ENCODE measurements around the gene FRMD7. TPM values are rescaled to one million over a fixed set of nuclear protein-coding genes. Genes with fewer than 3 reads are reported as not detected.

The FRMD7 gene
- total and polyA plus RNA-seq, 10 of the 15 experiments (the other 5 are each of a cell fraction or from before 2014, with no cell fraction given) = 0.03 to 0.94 TPM; not detected in 8

DNA sequence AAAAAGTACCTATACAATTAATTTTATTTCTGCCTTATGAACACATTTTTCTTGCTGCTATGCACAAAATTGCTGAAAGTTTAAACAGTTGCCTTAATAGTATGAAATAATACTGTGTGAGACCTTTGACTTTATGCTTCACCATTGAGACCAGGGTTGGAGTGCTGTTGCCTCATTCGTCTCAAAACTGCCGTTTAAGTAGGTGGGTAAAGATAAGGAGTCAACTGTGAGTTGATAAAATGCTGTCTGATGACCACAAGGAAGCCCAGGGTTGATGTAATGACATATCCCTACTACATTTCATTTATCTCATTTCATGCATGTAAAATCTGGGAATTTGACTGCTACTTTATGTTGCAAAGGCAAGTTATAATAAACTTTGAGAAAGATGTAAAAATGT is 81.3 kb downstream of the FRMD7 start:
- Histone ChIP-seq H3K9ac (ENCODE audit: control insufficient read depth, insufficient read depth, low read length) (no peak overlapping the region), H2AFZ (ENCODE audit: control insufficient read depth, low read depth, low read length) (no peak overlapping the region), H3K4me2 (ENCODE audit: control insufficient read depth, insufficient read depth) (no peak overlapping the region), H3K79me2 (ENCODE audit: control insufficient read depth, insufficient read depth, low read length) (peaks cover 51% of the 10 kb centered on the region), H4K20me1 (ENCODE audit: control insufficient read depth, insufficient read depth) (no peaks in the 10 kb centered on the region), H3K9me3 (replicated peaks; ENCODE audit: control insufficient read depth, insufficient read depth, low read length) (no peaks in the 10 kb centered on the region), H3K4me3 (no peak overlapping the region), H3K27ac (ENCODE audit: control insufficient read depth, insufficient read depth) (no peak overlapping the region), H3K36me3 (ENCODE audit: control insufficient read depth in 2 of 2, insufficient read depth in 2 of 2, low read length in 1 of 2) (no peaks in the 10 kb centered on the region), H3K27me3 (replicated peaks in 1 of 2; ENCODE audit: control insufficient read depth in 2 of 2, insufficient read depth in 2 of 2, low read length in 1 of 2) (no peaks in the 10 kb centered on the region), H3K4me1 (ENCODE audit: control insufficient read depth, insufficient read depth, low read length) (no peaks in the 10 kb centered on the region)
- RAD21 ChIA-PET (ENCODE audit: unreplicated experiment) = interaction anchor here (1.5 kb wide), 1 partner anchor 12 kb away, joined by 3 read pairs; no protein-coding TSS in a partner anchor
- POLR2A ChIA-PET = no interaction called here
- in situ Hi-C loops (cut with MboI) = no loop called here
- WGBS (ENCODE audit: insufficient coverage, insufficient replicate concordance, low lambda C conversion rate, missing lambda C conversion rate) = 33% methylated on average over 2 of the region's 2 CpGs
- intact Hi-C loops (cut with micrococcal nuclease; ENCODE audit: unreplicated experiment) = no loop called here
- ATAC-seq (no peak), DNase-seq (ENCODE audit: low read depth, low spot score) (no peak), FAIRE-seq (no peak)
- TF ChIP-seq, protein P1, sequence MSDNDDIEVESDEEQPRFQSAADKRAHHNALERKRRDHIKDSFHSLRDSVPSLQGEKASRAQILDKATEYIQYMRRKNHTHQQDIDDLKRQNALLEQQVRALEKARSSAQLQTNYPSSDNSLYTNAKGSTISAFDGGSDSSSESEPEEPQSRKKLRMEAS (IDR thresholded peaks at IDR 0.05; ENCODE audit: low read depth, low read length) = no peak
- no peak for TF ChIP-seq SMAD5 (IDR thresholded peaks at IDR 0.05; ENCODE audit: low read depth)
- TF ChIP-seq MEF2A (IDR thresholded peaks at IDR 0.05; ENCODE audit: insufficient read depth, low read depth, low read length) = no peak
- no peak for TF ChIP-seq TCF12 (IDR thresholded peaks at IDR 0.05; ENCODE audit: low read depth, low read length)
- TF ChIP-seq PBX3 (IDR thresholded peaks at IDR 0.05; ENCODE audit: insufficient replicate concordance, low read depth, low read length) = no peak
- TF ChIP-seq SRF (IDR thresholded peaks at IDR 0.05; ENCODE audit: low read depth in 2 of 2, low read length in 2 of 2) = no peak
- TF ChIP-seq, protein P2, sequence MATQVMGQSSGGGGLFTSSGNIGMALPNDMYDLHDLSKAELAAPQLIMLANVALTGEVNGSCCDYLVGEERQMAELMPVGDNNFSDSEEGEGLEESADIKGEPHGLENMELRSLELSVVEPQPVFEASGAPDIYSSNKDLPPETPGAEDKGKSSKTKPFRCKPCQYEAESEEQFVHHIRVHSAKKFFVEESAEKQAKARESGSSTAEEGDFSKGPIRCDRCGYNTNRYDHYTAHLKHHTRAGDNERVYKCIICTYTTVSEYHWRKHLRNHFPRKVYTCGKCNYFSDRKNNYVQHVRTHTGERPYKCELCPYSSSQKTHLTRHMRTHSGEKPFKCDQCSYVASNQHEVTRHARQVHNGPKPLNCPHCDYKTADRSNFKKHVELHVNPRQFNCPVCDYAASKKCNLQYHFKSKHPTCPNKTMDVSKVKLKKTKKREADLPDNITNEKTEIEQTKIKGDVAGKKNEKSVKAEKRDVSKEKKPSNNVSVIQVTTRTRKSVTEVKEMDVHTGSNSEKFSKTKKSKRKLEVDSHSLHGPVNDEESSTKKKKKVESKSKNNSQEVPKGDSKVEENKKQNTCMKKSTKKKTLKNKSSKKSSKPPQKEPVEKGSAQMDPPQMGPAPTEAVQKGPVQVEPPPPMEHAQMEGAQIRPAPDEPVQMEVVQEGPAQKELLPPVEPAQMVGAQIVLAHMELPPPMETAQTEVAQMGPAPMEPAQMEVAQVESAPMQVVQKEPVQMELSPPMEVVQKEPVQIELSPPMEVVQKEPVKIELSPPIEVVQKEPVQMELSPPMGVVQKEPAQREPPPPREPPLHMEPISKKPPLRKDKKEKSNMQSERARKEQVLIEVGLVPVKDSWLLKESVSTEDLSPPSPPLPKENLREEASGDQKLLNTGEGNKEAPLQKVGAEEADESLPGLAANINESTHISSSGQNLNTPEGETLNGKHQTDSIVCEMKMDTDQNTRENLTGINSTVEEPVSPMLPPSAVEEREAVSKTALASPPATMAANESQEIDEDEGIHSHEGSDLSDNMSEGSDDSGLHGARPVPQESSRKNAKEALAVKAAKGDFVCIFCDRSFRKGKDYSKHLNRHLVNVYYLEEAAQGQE (IDR thresholded peaks at IDR 0.05; ENCODE audit: low read depth, low read length) = no peak
- BruUV-seq (replicated peaks) = no TSS peak
- SMC1A ChIA-PET (ENCODE audit: uncharacterized antibody, unreplicated experiment) = interaction anchor here (0.6 to 1.6 kb wide), 4 partner anchors 16 to 166 kb away, joined by 3 to 4 read pairs (median 3); no protein-coding TSS in a partner anchor
- CTCF ChIA-PET = interaction anchor here (0.8 kb wide), 1 partner anchor 17 kb away, joined by 3 read pairs; no protein-coding TSS in a partner anchor
